HG02884 (cell line): Measurements from ENCODE around the gene KCNT1.

ENCODE experiments used
- ATAC-seq: cut with Tn5 transposase; IDR thresholded peaks from one replicate; pipeline ENCODE4 v1.9.1; 2021; ENCODE audit warnings: mild to moderate bottlenecking, moderate library complexity; ENCODE audit not compliant: unreplicated experiment

The KCNT1 gene

DNA sequence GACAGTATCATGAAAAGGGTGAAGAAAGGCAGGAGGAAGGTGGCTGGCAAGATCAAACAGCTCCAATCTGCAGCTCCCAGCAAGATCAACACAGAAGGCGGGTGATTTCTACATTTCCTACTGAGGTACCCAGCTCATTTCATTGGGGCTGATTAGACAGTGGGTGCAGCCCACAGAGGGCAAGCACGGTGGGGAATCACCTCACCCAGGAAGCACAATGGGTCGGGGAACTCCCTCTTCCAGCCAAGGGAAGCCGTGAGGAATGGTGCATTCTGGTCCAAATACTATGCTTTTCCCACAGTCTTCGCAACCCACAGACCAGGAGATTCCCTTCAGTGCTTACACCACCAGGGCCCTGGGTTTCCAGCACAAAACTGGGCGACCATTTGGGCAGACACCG, 138.6 kb downstream of the KCNT1 start:
- no peak for ATAC-seq
